Neural progenitor cell (in vitro differentiated cells): Measurements from ENCODE around the gene CYP2B6. TPM values are rescaled to one million over a fixed set of nuclear protein-coding genes. Genes with fewer than 3 reads are reported as not detected.

Source experiments
- DNase-seq: peaks from one replicate; pipeline ENCODE4 v3.0.0-alpha.2; 2016; ENCODE audit warnings: low spot score
- H2AFZ ChIP-seq: fragments of 200-600 bp; sonication (generic); replicated peaks from 2 replicates; pipeline ENCODE4 v1.6.1; 2016; ENCODE audit warnings: antibody characterized with exemption
- H3F3A ChIP-seq: fragments of 200-600 bp; sonication (generic); 2 replicates; pipeline ENCODE4 v1.6.1; 2016; ENCODE audit warnings: antibody characterized with exemption, low read depth
- H3K27ac ChIP-seq: fragments of 200-600 bp; sonication (generic); 2 replicates; pipeline ENCODE4 v1.5.1; 2016; ENCODE audit warnings: mild to moderate bottlenecking
- H3K27me3 ChIP-seq: fragments of 200-600 bp; sonication (generic); 2 replicates; pipeline ENCODE4 v1.6.1; 2016; ENCODE audit warnings: mild to moderate bottlenecking, moderate library complexity
- H3K36me3 ChIP-seq: fragments of 200-600 bp; sonication (generic); 2 replicates; pipeline ENCODE4 v1.5.1; 2016
- H3K4me1 ChIP-seq: fragments of 200-600 bp; sonication (generic); 2 replicates; pipeline ENCODE4 v1.6.1; 2016; ENCODE audit warnings: mixed run types
- H3K4me2 ChIP-seq: fragments of 200-600 bp; sonication (generic); 2 replicates; pipeline ENCODE4 v1.6.1; 2016
- H3K4me3 ChIP-seq: fragments of 200-600 bp; sonication (generic); 2 replicates; pipeline ENCODE4 v1.5.1; 2016
- H3K79me2 ChIP-seq: fragments of 200-600 bp; sonication (generic); 2 replicates; pipeline ENCODE4 v1.6.1; 2016; ENCODE audit warnings: low read depth
- H3K9ac ChIP-seq: fragments of 200-600 bp; sonication (generic); 2 replicates; pipeline ENCODE4 v1.6.1; 2016
- H3K9me3 ChIP-seq: fragments of 200-600 bp; sonication (generic); 2 replicates; pipeline ENCODE4 v1.5.1; 2016; ENCODE audit warnings: low read depth
- H4K20me1 ChIP-seq: fragments of 200-600 bp; sonication (generic); 2 replicates; pipeline ENCODE4 v1.6.1; 2016; ENCODE audit warnings: low read depth
- H3K27ac Mint-ChIP-seq: 3 replicates; pipeline ENCODE4 v1.8.0; 2021; ENCODE audit warnings: mixed read lengths
- H3K27me3 Mint-ChIP-seq: 2 replicates; pipeline ENCODE4 v1.8.0; 2022; ENCODE audit warnings: low read depth, mild to moderate bottlenecking, inconsistent platforms, moderate library complexity, mixed read lengths; ENCODE audit not compliant: insufficient read depth
- H3K36me3 Mint-ChIP-seq: 3 replicates; pipeline ENCODE4 v1.8.0; 2021; ENCODE audit warnings: mixed read lengths
- H3K4me1 Mint-ChIP-seq: 3 replicates; pipeline ENCODE4 v1.8.0; 2021; ENCODE audit warnings: mixed read lengths
- H3K4me3 Mint-ChIP-seq: 3 replicates; pipeline ENCODE4 v1.8.0; 2021; ENCODE audit warnings: mild to moderate bottlenecking, moderate library complexity, mixed read lengths
- H3K9me3 Mint-ChIP-seq: 3 replicates; pipeline ENCODE4 v1.8.0; 2020; ENCODE audit warnings: mixed read lengths
- CTCF ChIP-seq: fragments of 200-600 bp; sonication (generic); IDR thresholded peaks from 2 replicates; pipeline ENCODE4 v1.5.1; 2017; ENCODE audit warnings: antibody characterized with exemption, mild to moderate bottlenecking
- EZH2 ChIP-seq: fragments of 200-600 bp; sonication (generic); IDR thresholded peaks from 2 replicates; pipeline ENCODE4 v1.6.1; 2017; ENCODE audit warnings: antibody characterized with exemption, mild to moderate bottlenecking, moderate library complexity
- EZH2phosphoT487 ChIP-seq: fragments of 200-600 bp; sonication (generic); IDR thresholded peaks from 2 replicates; pipeline ENCODE4 v1.6.1; 2017; ENCODE audit warnings: antibody characterized with exemption
- total RNA-seq: library from RNA; depleted of rRNA; stranded (reverse); fragments of >200 nt; gene quantifications from 2 replicates; pipeline ENCODE4 v1.2.3, GENCODE V29; 2015; ENCODE audit warnings: low replicate concordance

The CYP2B6 gene
- total RNA-seq, 1 donor from 2014 or later: not detected

- no peak overlapping the region for H3K4me2 ChIP-seq
These were observed 34.3 kb downstream of the CYP2B6 start for GRCh38 chr19:41025411-41025810.

GRCh38 chr19:41025871-41026270, 34.8 kb downstream of the CYP2B6 start:
- H3K9me3 ChIP-seq: no peaks in the 10 kb centered on the region
- no peak overlapping the region for H3K27ac Mint-ChIP-seq
- no peak overlapping the region for H3K4me3 Mint-ChIP-seq
- no peaks in the 10 kb centered on the region for H3K79me2 ChIP-seq
- H3K9ac ChIP-seq: no peak overlapping the region
- no peaks in the 10 kb centered on the region for H4K20me1 ChIP-seq
- no peak overlapping the region for H3K4me2 ChIP-seq
- H3K27ac ChIP-seq: no peak overlapping the region
- H3K36me3 Mint-ChIP-seq: no peaks in the 10 kb centered on the region
- DNase-seq: peak; percentile 6
- H2AFZ ChIP-seq: no peak overlapping the region
- H3F3A ChIP-seq: no peaks in the 10 kb centered on the region
- peaks cover 11% of the 10 kb centered on the region for H3K27me3 Mint-ChIP-seq
- no peaks in the 10 kb centered on the region for H3K4me1 ChIP-seq
- no peak overlapping the region for H3K4me3 ChIP-seq
- no peaks in the 10 kb centered on the region for H3K9me3 Mint-ChIP-seq
- TF ChIP-seq EZH2phosphoT487 (no peak), EZH2 (no peak), CTCF (no peak)
- no peaks in the 10 kb centered on the region for H3K36me3 ChIP-seq
- peaks cover 2% of the 10 kb centered on the region for H3K4me1 Mint-ChIP-seq
- H3K27me3 ChIP-seq: peaks cover 15% of the 10 kb centered on the region

More at GRCh38 chr19:41025411-41025810, 34.3 kb downstream of the CYP2B6 start:
- TF ChIP-seq EZH2phosphoT487 (no peak), EZH2 (no peak), CTCF (no peak)
- no peaks in the 10 kb centered on the region for H3K79me2 ChIP-seq
- no peaks in the 10 kb centered on the region for H3F3A ChIP-seq
- no peaks in the 10 kb centered on the region for H3K9me3 ChIP-seq
- no peak overlapping the region for H3K4me3 ChIP-seq
- H2AFZ ChIP-seq: no peak overlapping the region
- H3K9ac ChIP-seq: no peak overlapping the region
- no peak overlapping the region for H3K4me3 Mint-ChIP-seq
- peaks cover 2% of the 10 kb centered on the region for H3K4me1 Mint-ChIP-seq
- H3K36me3 Mint-ChIP-seq: no peaks in the 10 kb centered on the region
- no peak overlapping the region for H3K27ac ChIP-seq
- no peaks in the 10 kb centered on the region for H3K9me3 Mint-ChIP-seq
- no peak for DNase-seq
- H3K27ac Mint-ChIP-seq: no peak overlapping the region
- peaks cover 15% of the 10 kb centered on the region for H3K27me3 ChIP-seq
- no peaks in the 10 kb centered on the region for H4K20me1 ChIP-seq
- no peaks in the 10 kb centered on the region for H3K4me1 ChIP-seq
- H3K36me3 ChIP-seq: no peaks in the 10 kb centered on the region
- peaks cover 11% of the 10 kb centered on the region for H3K27me3 Mint-ChIP-seq

- no peak overlapping the region for H3K9ac ChIP-seq
- Mint-ChIP-seq H3K4me1 (peaks cover 2% of the 10 kb centered on the region), H3K27ac (no peak overlapping the region), H3K27me3 (peaks cover 11% of the 10 kb centered on the region), H3K4me3 (no peak overlapping the region), H3K36me3 (no peaks in the 10 kb centered on the region), H3K9me3 (no peaks in the 10 kb centered on the region)
- H3K27ac ChIP-seq: no peak overlapping the region
- no peaks in the 10 kb centered on the region for H3K79me2 ChIP-seq
- no peak for DNase-seq
- H3K27me3 ChIP-seq: peaks cover 15% of the 10 kb centered on the region
- TF ChIP-seq EZH2phosphoT487: no peak
- no peak for TF ChIP-seq EZH2
- no peak for TF ChIP-seq CTCF
- no peaks in the 10 kb centered on the region for H3K9me3 ChIP-seq
- no peaks in the 10 kb centered on the region for H3K4me1 ChIP-seq
- no peaks in the 10 kb centered on the region for H3K36me3 ChIP-seq
- H3F3A ChIP-seq: no peaks in the 10 kb centered on the region
- H3K4me3 ChIP-seq: no peak overlapping the region
- no peak overlapping the region for H2AFZ ChIP-seq
- no peaks in the 10 kb centered on the region for H4K20me1 ChIP-seq
- H3K4me2 ChIP-seq: no peak overlapping the region
These were observed 36.3 kb downstream of the CYP2B6 start for GRCh38 chr19:41027273-41027967.
